GM23248 (cell line): ENCODE data around the gene USH1G.

Experiments
- EZH2 ChIP-seq: fragments of 200-600 bp; sonication (generic); IDR thresholded peaks from 2 replicates; pipeline ENCODE4 v1.6.1; 2018; ENCODE audit warnings: antibody characterized with exemption, mild to moderate bottlenecking; ENCODE audit not compliant: insufficient read depth, poor library complexity, severe bottlenecking
- EZH2phosphoT487 ChIP-seq: fragments of 200-600 bp; sonication (generic); IDR thresholded peaks from 2 replicates; pipeline ENCODE4 v1.6.1; 2018; ENCODE audit warnings: antibody characterized with exemption, moderate library complexity, mild to moderate bottlenecking, low read depth; ENCODE audit not compliant: insufficient read depth

GRCh38 chr17:74960570-74961342 lies 37.7 kb upstream of the USH1G start:
- TF ChIP-seq EZH2 (no peak), EZH2phosphoT487 (no peak)
